Cardiac septum (tissue), 1 donor: ENCODE measurements around the gene CAPZB. TPM values are rescaled to one million over a fixed set of nuclear protein-coding genes. Genes with fewer than 3 reads are reported as not detected.
"Not testable (repeated sequence)": the region's sequence is repeated elsewhere in the genome, so short reads cannot be mapped to it uniquely, and the experiment has no call there.

Experiments used
- DNase-seq: peaks from one replicate; pipeline ENCODE4 v3.0.0-alpha.2; 2020; ENCODE audit warnings: low spot score
- intact Hi-C: fragments of 100-400 bp; cut with DNase I; formaldehyde crosslinking; loops from one replicate; pipeline ENCODE4 v1.14.0; 2022
- total RNA-seq: library from RNA; stranded (reverse); fragmentation: NEBNext Ultra II Directional; extraction: Animal tissue kit (Norgen Biotek cat#: 25700); gene quantifications from one replicate; pipeline ENCODE4 v1.2.1, GENCODE V29; 2021
- donor health status: DM: no; HTN: no; CAD: no.

Gene CAPZB
- total RNA-seq, 1 donor from 2014 or later: 213 TPM

GRCh38 chr1:19311931-19312781 lies 173.2 kb downstream of the CAPZB start, which contains the start of the genes AKR7A2 and SLC66A1:
TSS of gene AKR7A2 (minus strand) at chr1:19312144. CDS start at chr1:19312124, 20 bp downstream.
TSS of gene SLC66A1 (plus strand) at chr1:19312326. CDS start at chr1:19317678, 5,352 bp downstream.
- DNase-seq: peak; percentile 96
- intact Hi-C loops: loop anchor here (1.0 to 5.0 kb wide), 2 partner anchors 60 to 340 kb away; partner anchors contain the start of genes EMC1 and MRTO4

- intact Hi-C loops: loop anchor here (5.0 kb wide), 1 partner anchor 59 kb away; the partner anchor contains the start of genes EMC1 and MRTO4
- DNase-seq: no peak
Measured at GRCh38 chr1:19311503-19311930, 173.8 kb downstream of the CAPZB start.

- DNase-seq: no peak
- intact Hi-C loops: loop anchor here (5.0 kb wide), 1 partner anchor 59 kb away; the partner anchor contains the start of genes EMC1 and MRTO4
Measured at GRCh38 chr1:19310720-19311502, 174.4 kb downstream of the CAPZB start.

- DNase-seq: no peak
- intact Hi-C loops: loop anchor here (5.0 kb wide), 1 partner anchor 58 kb away; the partner anchor contains the start of genes EMC1 and MRTO4
Measured at GRCh38 chr1:19310061-19310460, 175.3 kb downstream of the CAPZB start.

- intact Hi-C loops: no loop called here
- DNase-seq: no peak
Measured at GRCh38 chr1:19309123-19309813, 176.1 kb downstream of the CAPZB start.

- DNase-seq: no peak
- intact Hi-C loops: no loop called here
Measured at GRCh38 chr1:19308509-19308907, 176.8 kb downstream of the CAPZB start.

- DNase-seq: no peak
- intact Hi-C loops: no loop called here
Measured at GRCh38 chr1:19307794-19308508, 177.4 kb downstream of the CAPZB start.

GRCh38 chr1:19306941-19307340 lies 178.4 kb downstream of the CAPZB start:
- no peak for DNase-seq
- intact Hi-C loops: no loop called here

- DNase-seq: no peak
- intact Hi-C loops: no loop called here
Measured at GRCh38 chr1:19305880-19306279, 179.5 kb downstream of the CAPZB start.

GRCh38 chr1:19304081-19304480 lies 181.3 kb downstream of the CAPZB start:
- intact Hi-C loops, DNase-seq: not testable (repeated sequence)

- intact Hi-C loops: no loop called here
- no peak for DNase-seq
Measured at GRCh38 chr1:19300211-19300610, 185.1 kb downstream of the CAPZB start.

- intact Hi-C loops: no loop called here
- DNase-seq: no peak
Measured at GRCh38 chr1:19294638-19295037, 190.7 kb downstream of the CAPZB start.

GRCh38 chr1:19289244-19289643 lies 196.1 kb downstream of the CAPZB start:
- DNase-seq: no peak
- intact Hi-C loops: no loop called here

Other genes with a start within 250 kb of the CAPZB start
- gene EMC1, start 234.0 kb downstream of the CAPZB start, total RNA-seq: 28.6 TPM
- 14.8 TPM for gene MRTO4, start 233.7 kb downstream of the CAPZB start, total RNA-seq
- 0.32 TPM for gene AKR7A3, start 196.8 kb downstream of the CAPZB start, total RNA-seq
- gene AKR7A2, start 173.4 kb downstream of the CAPZB start, total RNA-seq: 33.5 TPM
- 7.5 TPM for gene SLC66A1, start 173.2 kb downstream of the CAPZB start, total RNA-seq
- 55.9 TPM for gene NBL1, start 158.8 kb upstream of the CAPZB start, total RNA-seq
- not detected for gene HTR6, start 179.3 kb upstream of the CAPZB start, total RNA-seq